Measurements from ENCODE around the gene TRIM65.

DNA sequence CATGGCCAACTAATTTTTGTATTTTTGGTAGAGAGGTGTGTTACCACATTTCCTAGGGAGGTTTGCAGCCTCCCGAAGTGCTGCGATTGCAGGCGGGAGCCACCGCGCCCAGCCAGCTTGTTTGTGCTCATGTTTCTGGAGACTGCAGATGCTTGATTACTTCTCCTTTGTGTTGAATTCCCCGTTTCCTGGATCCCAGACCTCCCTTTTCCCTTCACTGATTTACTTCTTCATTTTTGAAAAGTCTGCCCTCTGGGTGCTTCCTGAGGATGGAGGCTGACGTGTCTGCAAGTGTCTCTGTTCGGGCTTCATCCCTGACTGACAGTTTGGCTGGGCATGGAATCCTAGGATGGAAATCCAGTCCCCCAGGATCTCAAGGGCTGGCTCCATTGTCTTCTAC, 11.3 kb downstream of the TRIM65 start:
- TF ChIP-seq, protein P1, sequence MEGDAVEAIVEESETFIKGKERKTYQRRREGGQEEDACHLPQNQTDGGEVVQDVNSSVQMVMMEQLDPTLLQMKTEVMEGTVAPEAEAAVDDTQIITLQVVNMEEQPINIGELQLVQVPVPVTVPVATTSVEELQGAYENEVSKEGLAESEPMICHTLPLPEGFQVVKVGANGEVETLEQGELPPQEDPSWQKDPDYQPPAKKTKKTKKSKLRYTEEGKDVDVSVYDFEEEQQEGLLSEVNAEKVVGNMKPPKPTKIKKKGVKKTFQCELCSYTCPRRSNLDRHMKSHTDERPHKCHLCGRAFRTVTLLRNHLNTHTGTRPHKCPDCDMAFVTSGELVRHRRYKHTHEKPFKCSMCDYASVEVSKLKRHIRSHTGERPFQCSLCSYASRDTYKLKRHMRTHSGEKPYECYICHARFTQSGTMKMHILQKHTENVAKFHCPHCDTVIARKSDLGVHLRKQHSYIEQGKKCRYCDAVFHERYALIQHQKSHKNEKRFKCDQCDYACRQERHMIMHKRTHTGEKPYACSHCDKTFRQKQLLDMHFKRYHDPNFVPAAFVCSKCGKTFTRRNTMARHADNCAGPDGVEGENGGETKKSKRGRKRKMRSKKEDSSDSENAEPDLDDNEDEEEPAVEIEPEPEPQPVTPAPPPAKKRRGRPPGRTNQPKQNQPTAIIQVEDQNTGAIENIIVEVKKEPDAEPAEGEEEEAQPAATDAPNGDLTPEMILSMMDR (conservative IDR thresholded peaks at IDR 0.05; ENCODE audit: low read length), result no peak
- TF ChIP-seq EZH2phosphoT487 (IDR thresholded peaks at IDR 0.05; ENCODE audit: borderline replicate concordance), result no peak

All from Loucy (cell line).